DMS114 treated with DMSO at 0.1 percent for 48 hours (cell line): ENCODE data around the gene GAD1.

Experiments
- DNase-seq: peaks from one replicate; lab custom pipeline; 2025; ENCODE audit not compliant: unreplicated experiment; lab: John Stamatoyannopoulos, UW

The GAD1 gene

GRCh38 chr2:170891893-170892292 lies 75.2 kb downstream of the GAD1 start:
- DNase-seq, result no peak

GRCh38 chr2:170892391-170892951 lies 75.8 kb downstream of the GAD1 start:
- DNase-seq, result no peak

- no peak for DNase-seq
Observed at GRCh38 chr2:170895023-170895757, 78.5 kb downstream of the GAD1 start.

GRCh38 chr2:170896622-170897021 lies 79.9 kb downstream of the GAD1 start:
- DNase-seq, result no peak

- DNase-seq, result no peak
Observed at GRCh38 chr2:170897108-170897507, 80.4 kb downstream of the GAD1 start.

- no peak for DNase-seq
Observed at GRCh38 chr2:170905864-170906263, 89.2 kb downstream of the GAD1 start.
